H9 (cell line): ENCODE data around the gene PGM1. TPM values are rescaled to one million over a fixed set of nuclear protein-coding genes. Genes with fewer than 3 reads are reported as not detected.
A peak's percentile ranks its signal among the peaks of the same experiment; 100 is the strongest.

Experiments used
- DNase-seq: peaks from one replicate; pipeline ENCODE4 v3.0.0-alpha.2; 2017
- H2AFZ ChIP-seq: one replicate; pipeline ENCODE4 v1.6.1; 2013; ENCODE audit warnings: mild to moderate bottlenecking, low read length, control low read depth, moderate library complexity
- H2AK5ac ChIP-seq: 2 replicates; pipeline ENCODE4 v1.6.1; 2013; ENCODE audit warnings: low read length, control low read depth, mixed read lengths; ENCODE audit not compliant: insufficient read length
- H2BK120ac ChIP-seq: one replicate; pipeline ENCODE4 v1.6.1; 2013; ENCODE audit warnings: low read depth, mild to moderate bottlenecking, low read length, control low read depth, inconsistent platforms; ENCODE audit not compliant: poor library complexity, severe bottlenecking
- H2BK12ac ChIP-seq: 2 replicates; pipeline ENCODE4 v1.6.1; 2013; ENCODE audit warnings: low read length, control low read depth, mixed read lengths, low read depth; ENCODE audit not compliant: insufficient read length
- H2BK15ac ChIP-seq: 2 replicates; pipeline ENCODE4 v1.6.1; 2013; ENCODE audit warnings: low read depth, low read length, control low read depth
- H2BK20ac ChIP-seq: one replicate; pipeline ENCODE4 v1.6.1; 2013; ENCODE audit warnings: low read depth, mild to moderate bottlenecking, low read length, control low read depth, inconsistent platforms; ENCODE audit not compliant: poor library complexity, severe bottlenecking
- H2BK5ac ChIP-seq: 2 replicates; pipeline ENCODE4 v1.6.1; 2013; ENCODE audit warnings: low read length, control low read depth, mixed read lengths; ENCODE audit not compliant: insufficient read length
- H3K14ac ChIP-seq: 2 replicates; pipeline ENCODE4 v1.6.1; 2013; ENCODE audit warnings: low read length, control low read depth; ENCODE audit not compliant: insufficient read depth
- H3K18ac ChIP-seq: 2 replicates; pipeline ENCODE4 v1.6.1; 2013; ENCODE audit warnings: low read depth, mild to moderate bottlenecking, mixed read lengths, low read length, control low read depth; ENCODE audit not compliant: insufficient read length
- H3K23ac ChIP-seq: 2 replicates; pipeline ENCODE4 v1.6.1; 2013; ENCODE audit warnings: low read length, control low read depth, mixed read lengths, low read depth; ENCODE audit not compliant: insufficient read length
- H3K23me2 ChIP-seq: 2 replicates; pipeline ENCODE4 v1.6.1; 2013; ENCODE audit warnings: low read depth, mild to moderate bottlenecking, mixed read lengths, low read length, control low read depth; ENCODE audit not compliant: insufficient read length, poor library complexity, severe bottlenecking
- H3K27ac ChIP-seq: 2 replicates; pipeline ENCODE4 v1.5.1; 2013; ENCODE audit warnings: low read length, control low read depth, mixed read lengths, low read depth; ENCODE audit not compliant: insufficient read length
- H3K27me3 ChIP-seq: 2 replicates; pipeline ENCODE4 v1.6.1; 2013; ENCODE audit warnings: low read length, control low read depth, inconsistent platforms; ENCODE audit not compliant: insufficient read depth
- H3K4ac ChIP-seq: 2 replicates; pipeline ENCODE4 v1.6.1; 2013; ENCODE audit warnings: low read depth, mild to moderate bottlenecking, control low read depth, inconsistent platforms, low read length, moderate library complexity
- H3K4me1 ChIP-seq: 2 replicates; pipeline ENCODE4 v1.6.1; 2013; ENCODE audit warnings: low read length, control low read depth, inconsistent platforms; ENCODE audit not compliant: insufficient read depth
- H3K4me2 ChIP-seq: 2 replicates; pipeline ENCODE4 v1.6.1; 2013; ENCODE audit warnings: low read length, control low read depth, mixed read lengths; ENCODE audit not compliant: insufficient read length, insufficient read depth
- H3K56ac ChIP-seq: 2 replicates; pipeline ENCODE4 v1.6.1; 2013; ENCODE audit warnings: low read depth, mild to moderate bottlenecking, mixed read lengths, low read length, control low read depth; ENCODE audit not compliant: insufficient read length
- H3K79me1 ChIP-seq: 2 replicates; pipeline ENCODE4 v1.6.1; 2013; ENCODE audit warnings: low read depth, mild to moderate bottlenecking, moderate library complexity, low read length, control low read depth, inconsistent platforms; ENCODE audit not compliant: insufficient read depth, poor library complexity, severe bottlenecking
- H3K79me2 ChIP-seq: 2 replicates; pipeline ENCODE4 v1.6.1; 2013; ENCODE audit warnings: low read length, control low read depth, inconsistent platforms; ENCODE audit not compliant: insufficient read depth
- H3K9ac ChIP-seq: 2 replicates; pipeline ENCODE4 v1.6.1; 2013; ENCODE audit warnings: low read length, control low read depth, mixed read lengths; ENCODE audit not compliant: insufficient read length; ENCODE audit errors: extremely low read depth
- H3K9me3 ChIP-seq: one replicate; pipeline ENCODE4 v1.6.1; 2013; ENCODE audit warnings: low read depth, low read length, inconsistent platforms; ENCODE audit not compliant: control insufficient read depth
- H3T11ph ChIP-seq: one replicate; pipeline ENCODE4 v1.6.1; 2013; ENCODE audit warnings: mild to moderate bottlenecking, low read length, control low read depth, inconsistent platforms
- H4K20me1 ChIP-seq: one replicate; pipeline ENCODE4 v1.6.1; 2013; ENCODE audit not compliant: control insufficient read depth, insufficient read length, insufficient read depth
- H4K5ac ChIP-seq: 2 replicates; pipeline ENCODE4 v1.6.1; 2013; ENCODE audit warnings: low read depth, mild to moderate bottlenecking, mixed read lengths, low read length, control low read depth; ENCODE audit not compliant: insufficient read length
- H4K8ac ChIP-seq: replicated peaks from 2 replicates; pipeline ENCODE4 v1.6.1; 2013; ENCODE audit warnings: low read length, control low read depth, mixed read lengths, low read depth; ENCODE audit not compliant: insufficient read length
- H4K91ac ChIP-seq: 2 replicates; pipeline ENCODE4 v1.6.1; 2013; ENCODE audit warnings: low read depth, mild to moderate bottlenecking, moderate library complexity, mixed read lengths, low read length, control low read depth; ENCODE audit not compliant: insufficient read length
- H3K27ac Mint-ChIP-seq, 3 experiments: 2 replicates in 2 of 3; 3 replicates in 1 of 3; pipeline ENCODE4 v1.8.0; 2020 to 2021; ENCODE audit warnings: mixed read lengths in 3 of 3, mild to moderate bottlenecking in 1 of 3, moderate library complexity in 1 of 3
- H3K27me3 Mint-ChIP-seq: 2 replicates; pipeline ENCODE4 v1.8.0; 2021; ENCODE audit warnings: low read depth, mild to moderate bottlenecking, moderate library complexity, mixed read lengths
- H3K36me3 Mint-ChIP-seq, 3 experiments: 2 replicates in 2 of 3; 3 replicates in 1 of 3; pipeline ENCODE4 v1.8.0; 2020 to 2021; ENCODE audit warnings: low read depth in 3 of 3, mixed read lengths in 3 of 3; ENCODE audit not compliant: insufficient read depth in 1 of 3
- H3K4me1 Mint-ChIP-seq, 2 experiments: 2 replicates each; pipeline ENCODE4 v1.8.0; 2020; ENCODE audit warnings: mixed read lengths in 2 of 2
- H3K4me3 Mint-ChIP-seq, 2 experiments: 2 replicates in 1 of 2; 3 replicates in 1 of 2; pipeline ENCODE4 v1.8.0; 2020 to 2021; ENCODE audit warnings: mild to moderate bottlenecking in 2 of 2, mixed read lengths in 2 of 2, moderate library complexity in 1 of 2
- H3K9me3 Mint-ChIP-seq, 2 experiments: 2 replicates in 1 of 2; 3 replicates in 1 of 2; pipeline ENCODE4 v1.8.0; 2020; ENCODE audit warnings: mild to moderate bottlenecking in 2 of 2, mixed read lengths in 2 of 2, moderate library complexity in 1 of 2
- CTCF ChIP-seq: fragments of 200-600 bp; sonication (generic); conservative IDR thresholded peaks from 3 replicates; pipeline ENCODE4 v1.8.0; 2021; ENCODE audit warnings: antibody characterized with exemption, mild to moderate bottlenecking
- WGBS: extraction: QIAGEN DNeasy Blood & Tissue Kit; methylation state at CpG from one replicate; pipeline ENCODE4 v1.1.7; 2013; ENCODE audit warnings: missing lambda C conversion rate, low lambda C conversion rate, mixed read lengths; ENCODE audit not compliant: insufficient read length; ENCODE audit errors: extremely low coverage; 5-methylcytosine and 5-hydroxymethylcytosine counted together
- total RNA-seq: library from RNA; stranded (reverse); gene quantifications from 2 replicates; pipeline ENCODE4 v1.2.1, GENCODE V29; 2021

The PGM1 gene
- total RNA-seq, 1 experiment from 2014 or later, result 56.4 TPM

- no peak overlapping the region for H3T11ph ChIP-seq
- no peak overlapping the region for H2BK15ac ChIP-seq
- no peaks in the 10 kb centered on the region for H3K23me2 ChIP-seq
- no peak overlapping the region for H3K56ac ChIP-seq
- no peak overlapping the region for H3K14ac ChIP-seq
- no peak overlapping the region for H3K23ac ChIP-seq
- no peaks in the 10 kb centered on the region for H3K79me1 ChIP-seq
- H3K18ac ChIP-seq, result no peak overlapping the region
- H3K9me3 Mint-ChIP-seq, result no peaks in the 10 kb centered on the region
- H2BK12ac ChIP-seq, result no peak overlapping the region
- H3K27me3 Mint-ChIP-seq, result no peaks in the 10 kb centered on the region
- no peaks in the 10 kb centered on the region for H3K9me3 ChIP-seq
- H3K4ac ChIP-seq, result no peak overlapping the region
- no peak overlapping the region for H4K8ac ChIP-seq
- WGBS, result no CpG with 5 or more reads among the region's 5 CpGs
- H3K4me3 Mint-ChIP-seq, result no peak overlapping the region
- no peak overlapping the region for H2BK20ac ChIP-seq
- no peaks in the 10 kb centered on the region for H3K4me1 Mint-ChIP-seq
- DNase-seq, result no peak
- no peaks in the 10 kb centered on the region for H3K27me3 ChIP-seq
- no peak overlapping the region for H3K9ac ChIP-seq
- H3K27ac ChIP-seq, result no peak overlapping the region
- H2AFZ ChIP-seq, result no peak overlapping the region
- H3K4me1 ChIP-seq, result no peaks in the 10 kb centered on the region
- H3K27ac Mint-ChIP-seq, result peak overlapping the region in 2 of 3 experiments; percentile 46 to 54; a peak in 1 of 7 replicates
- no peaks in the 10 kb centered on the region for H4K20me1 ChIP-seq
- H3K79me2 ChIP-seq, result no peaks in the 10 kb centered on the region
- H4K5ac ChIP-seq, result no peak overlapping the region
- no peak overlapping the region for H4K91ac ChIP-seq
- H3K4me2 ChIP-seq, result no peak overlapping the region
- H2BK5ac ChIP-seq, result no peak overlapping the region
- no peak for TF ChIP-seq CTCF
- H2BK120ac ChIP-seq, result no peak overlapping the region
- H2AK5ac ChIP-seq, result no peak overlapping the region
- H3K36me3 Mint-ChIP-seq, result peaks cover 0 to 23% (median 5%) of the 10 kb centered on the region in 3 experiments; a peak in 4 of 7 replicates
These were observed 38.9 kb downstream of the PGM1 start for GRCh38 chr1:63632110-63632509.
